Endothelial cell of umbilical vein (primary cell): ENCODE data around the gene CDKL5. TPM values are rescaled to one million over a fixed set of nuclear protein-coding genes. Genes with fewer than 3 reads are reported as not detected.

Source experiments
- BruUV-seq: library from RNA; stranded (reverse); fragments of 400-500 nt; replicated peaks from 2 replicates; lab custom pipeline; 2021; lab: Mats Ljungman, UMichigan
- CTCF ChIA-PET: fragments of 300-600, 350-600 bp; sonication (Branson Sonifier 250); formaldehyde crosslinking; loops from one replicate; lab custom pipeline; 2021; ENCODE audit warnings: antibody characterized with exemption, inconsistent platforms; lab: Charles Lee
- POLR2A ChIA-PET: fragments of 300-600, 350-600 bp; sonication (Branson Sonifier 250); formaldehyde crosslinking; loops from one replicate; lab custom pipeline; 2021; ENCODE audit warnings: antibody characterized with exemption, inconsistent platforms; lab: Charles Lee
- DNase-seq: peaks from one replicate; pipeline ENCODE4 v3.0.0-alpha.2; 2011; ENCODE audit warnings: low read depth, low spot score
- FAIRE-seq: peaks from 2 replicates; lab custom pipeline; 2011; peaks lifted over from hg19 to GRCh38; lab: Jason Lieb, UNC
- H2AFZ ChIP-seq: 2 replicates; pipeline ENCODE4 v1.6.0; 2012; ENCODE audit warnings: low read depth, low read length, control low read depth, inconsistent platforms
- H3K27ac ChIP-seq: 2 replicates; pipeline ENCODE4 v1.5.1; 2011; ENCODE audit warnings: low read depth, mild to moderate bottlenecking, control low read depth, low read length, moderate library complexity; ENCODE audit not compliant: insufficient read depth
- H3K27me3 ChIP-seq, 2 experiments: 2 replicates each; pipeline versions ENCODE4 v1.6.0 to v1.6.1; 2011; ENCODE audit warnings: low read length in 2 of 2, mixed read lengths in 1 of 2; ENCODE audit not compliant: control insufficient read depth in 2 of 2, insufficient read depth in 2 of 2
- H3K36me3 ChIP-seq, 2 experiments: 2 replicates in 1 of 2; 3 replicates in 1 of 2; pipeline ENCODE4 v1.5.1; 2011; ENCODE audit warnings: low read length in 2 of 2, mild to moderate bottlenecking in 1 of 2, moderate library complexity in 1 of 2; ENCODE audit not compliant: control insufficient read depth in 2 of 2, insufficient read depth in 2 of 2; ENCODE audit errors: extremely low read depth in 1 of 2
- H3K4me1 ChIP-seq: 3 replicates; pipeline ENCODE4 v1.5.1; 2011; ENCODE audit warnings: mild to moderate bottlenecking, low read length; ENCODE audit not compliant: control insufficient read depth, insufficient read depth; ENCODE audit errors: extremely low read depth
- H3K4me2 ChIP-seq: 2 replicates; pipeline ENCODE4 v1.6.1; 2011; ENCODE audit warnings: low read length, control low read depth, mixed read lengths; ENCODE audit not compliant: insufficient read depth
- H3K4me3 ChIP-seq, 3 experiments: fragments of 200-600 bp in 1 of 3; sonication (generic), shearing (Covaris generic) in 1 of 3; replicated peaks in 1 of 3; 2 replicates each; pipeline ENCODE4 v1.5.1; 2011 to 2016; ENCODE audit warnings: control low read depth in 3 of 3, low read length in 3 of 3, mild to moderate bottlenecking in 2 of 3, inconsistent platforms in 1 of 3, low read depth in 1 of 3, moderate library complexity in 1 of 3; ENCODE audit not compliant: insufficient read depth in 1 of 3
- H3K79me2 ChIP-seq: 2 replicates; pipeline ENCODE4 v1.6.0; 2012; ENCODE audit warnings: low read length, inconsistent platforms; ENCODE audit not compliant: control insufficient read depth, insufficient read depth
- H3K9ac ChIP-seq: replicated peaks from 2 replicates; pipeline ENCODE3; 2011; ENCODE audit warnings: low read length, control low read depth; ENCODE audit not compliant: insufficient read depth; ENCODE audit errors: extremely low read depth
- H3K9me1 ChIP-seq: replicated peaks from 3 replicates; pipeline ENCODE4 v1.6.0; 2011; ENCODE audit warnings: mild to moderate bottlenecking, low read length; ENCODE audit not compliant: control insufficient read depth, insufficient read depth; ENCODE audit errors: extremely low read depth
- H3K9me3 ChIP-seq: replicated peaks from 2 replicates; pipeline ENCODE4 v1.5.1; 2012; ENCODE audit warnings: low read length, inconsistent platforms; ENCODE audit not compliant: control insufficient read depth, insufficient read depth
- H4K20me1 ChIP-seq: replicated peaks from 2 replicates; pipeline ENCODE3; 2011; ENCODE audit warnings: mild to moderate bottlenecking, low read length; ENCODE audit not compliant: control insufficient read depth, insufficient read depth; ENCODE audit errors: extremely low read depth
- EZH2 ChIP-seq: IDR thresholded peaks from 2 replicates; pipeline ENCODE4 v1.6.1; 2012; ENCODE audit warnings: borderline replicate concordance, low read depth, mild to moderate bottlenecking, moderate library complexity, low read length, inconsistent platforms; ENCODE audit not compliant: severe bottlenecking
- GATA2 ChIP-seq: IDR thresholded peaks from 2 replicates; pipeline ENCODE4 v1.7.0; 2011; ENCODE audit warnings: low read depth, mild to moderate bottlenecking, moderate library complexity, mixed read lengths, low read length; ENCODE audit not compliant: insufficient read length, insufficient read depth
- JUN ChIP-seq: IDR thresholded peaks from 2 replicates; pipeline ENCODE4 v1.6.1; 2011; ENCODE audit warnings: borderline replicate concordance, low read depth; ENCODE audit not compliant: insufficient read length, insufficient read depth
- POLR2A ChIP-seq: IDR thresholded peaks from 2 replicates; pipeline ENCODE4 v1.6.1; 2012; ENCODE audit warnings: low read depth, mild to moderate bottlenecking, control low read depth, low read length
- POLR2AphosphoS5 ChIP-seq: IDR thresholded peaks from 2 replicates; pipeline ENCODE4 v1.6.1; 2012; ENCODE audit warnings: low read depth, mild to moderate bottlenecking, control low read depth, low read length, moderate library complexity; ENCODE audit not compliant: insufficient read depth
- dilution Hi-C: fragments of 300-500 bp; cut with MboI; formaldehyde crosslinking; loops from one replicate; pipeline ENCODE4 v1.15.0; 2019; ENCODE audit warnings: low sequenced_read_pairs; ENCODE audit not compliant: extremely low pct_ligation_motif_present
- intact Hi-C: fragments of 100-400 bp; cut with micrococcal nuclease; formaldehyde crosslinking; loops from one replicate; pipeline ENCODE4 v1.10.0; 2022
- polyA plus RNA-seq, 4 experiments: library from polyadenylated mRNA; depleted of rRNA in 3 of 4; stranded (reverse) in 3 of 4; unstranded in 1 of 4; fragments of >200 nt; gene quantifications; 2 replicates each; pipeline versions ENCODE4 v1.2.1 to v1.2.3, GENCODE V29; 2011 to 2012; ENCODE audit warnings: missing spikeins in 1 of 4
- total RNA-seq: library from RNA; stranded (reverse); gene quantifications from 2 replicates; pipeline ENCODE4 v1.2.3, GENCODE V29; 2021

Gene CDKL5
- total and polyA plus RNA-seq, 2 donors (not counting 3 experiments of a cell fraction or from before 2014, with no cell fraction given), result 1.5 to 4.3 TPM

DNA sequence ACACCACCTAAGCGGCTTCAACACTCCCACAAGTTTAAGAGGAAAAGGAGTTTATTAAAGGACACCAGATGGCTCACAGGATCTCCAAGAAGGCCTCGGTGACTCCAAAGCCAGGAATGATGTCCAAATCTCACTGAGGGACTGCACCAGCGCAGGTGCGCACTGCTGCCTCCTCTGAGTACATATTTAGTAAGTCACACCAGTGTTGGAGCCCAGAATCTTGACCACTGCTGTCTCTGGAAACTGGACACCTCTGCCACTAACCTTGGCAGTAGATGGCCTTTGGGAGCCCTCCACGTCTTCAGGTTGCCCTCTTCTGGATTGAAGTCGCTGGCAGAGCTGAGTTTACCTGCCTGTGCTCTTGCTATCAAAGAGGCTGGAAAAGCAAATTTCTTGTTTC lies 256.6 kb downstream of the CDKL5 start:
- CTCF ChIA-PET, result no interaction called here
- FAIRE-seq (no peak), DNase-seq (no peak)
- H3K9me1 ChIP-seq, result no peaks in the 10 kb centered on the region
- TF ChIP-seq POLR2AphosphoS5 (no peak), POLR2A (no peak)
- no peaks in the 10 kb centered on the region for H3K36me3 ChIP-seq
- H4K20me1 ChIP-seq, result no peaks in the 10 kb centered on the region
- no peaks in the 10 kb centered on the region for H3K27me3 ChIP-seq
- intact Hi-C loops (no loop called here), dilution Hi-C loops (no loop called here)
- BruUV-seq, result no TSS peak
- H3K27ac ChIP-seq, result no peak overlapping the region
- no peak overlapping the region for H3K4me2 ChIP-seq
- no peaks in the 10 kb centered on the region for H3K9me3 ChIP-seq
- no peak overlapping the region for H2AFZ ChIP-seq
- POLR2A ChIA-PET, result no interaction called here
- no peaks in the 10 kb centered on the region for H3K4me1 ChIP-seq
- H3K4me3 ChIP-seq, result no peak overlapping the region
- no peak overlapping the region for H3K9ac ChIP-seq
- no peaks in the 10 kb centered on the region for H3K79me2 ChIP-seq

DNA sequence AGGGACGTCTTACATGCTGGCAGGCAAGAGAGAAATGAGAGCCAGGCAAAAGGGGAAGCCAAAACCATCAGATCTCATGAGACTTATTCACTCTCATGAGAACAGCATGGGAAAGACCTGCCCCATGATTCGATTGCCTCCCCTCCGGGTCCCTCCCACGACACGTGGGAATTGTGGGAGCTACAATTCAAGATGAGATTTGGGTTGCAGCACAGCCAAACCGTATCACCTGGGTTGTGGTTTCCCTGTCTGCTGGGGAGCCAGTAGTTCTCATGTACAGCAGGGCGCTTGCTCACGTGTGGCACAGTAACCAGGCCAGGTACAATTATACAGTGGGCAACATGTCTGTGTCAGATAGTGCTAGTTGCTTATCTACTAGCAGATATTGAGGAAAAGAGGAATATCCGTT lies 257.6 kb downstream of the CDKL5 start:
- TF ChIP-seq EZH2 (no peak), JUN (no peak), GATA2 (no peak)
- DNase-seq (no peak), FAIRE-seq (no peak)
- no peak overlapping the region for H3K9ac ChIP-seq
- no peaks in the 10 kb centered on the region for H3K79me2 ChIP-seq
- ChIA-PET CTCF (no interaction called here), POLR2A (no interaction called here)
- no peak overlapping the region for H3K4me3 ChIP-seq
- H3K4me2 ChIP-seq, result no peak overlapping the region
- no peak overlapping the region for H2AFZ ChIP-seq
- no peaks in the 10 kb centered on the region for H3K4me1 ChIP-seq
- H3K36me3 ChIP-seq, result no peaks in the 10 kb centered on the region
- no peaks in the 10 kb centered on the region for H4K20me1 ChIP-seq
- H3K9me3 ChIP-seq, result no peaks in the 10 kb centered on the region
- H3K9me1 ChIP-seq, result no peaks in the 10 kb centered on the region
- no peak overlapping the region for H3K27ac ChIP-seq
- intact Hi-C loops, result no loop called here
- BruUV-seq, result no TSS peak
- peaks cover 0 to 1% of the 10 kb centered on the region in 2 experiments for H3K27me3 ChIP-seq
- dilution Hi-C loops, result no loop called here
